ENCODE results near the gene MME.

DNA sequence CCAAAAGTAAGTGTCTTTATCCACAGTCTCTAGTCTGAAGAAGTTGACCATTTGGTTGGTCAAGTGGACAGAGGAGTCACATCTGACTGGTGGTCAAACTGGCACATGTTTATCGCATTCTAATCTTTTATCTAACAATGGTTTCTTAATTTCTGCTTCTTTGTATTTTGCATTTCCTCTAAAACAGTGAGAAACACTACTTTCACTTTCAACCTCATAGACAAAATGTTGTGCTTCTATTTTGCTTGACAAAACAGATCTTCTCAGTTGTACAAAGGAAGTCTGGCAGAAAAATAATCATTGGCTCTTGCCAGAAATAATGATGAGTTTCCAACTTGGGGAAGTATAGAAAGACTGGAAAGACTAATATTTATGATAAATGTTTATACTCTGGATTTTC lies 103.9 kb downstream of the MME start:
- TF ChIP-seq, protein P1, sequence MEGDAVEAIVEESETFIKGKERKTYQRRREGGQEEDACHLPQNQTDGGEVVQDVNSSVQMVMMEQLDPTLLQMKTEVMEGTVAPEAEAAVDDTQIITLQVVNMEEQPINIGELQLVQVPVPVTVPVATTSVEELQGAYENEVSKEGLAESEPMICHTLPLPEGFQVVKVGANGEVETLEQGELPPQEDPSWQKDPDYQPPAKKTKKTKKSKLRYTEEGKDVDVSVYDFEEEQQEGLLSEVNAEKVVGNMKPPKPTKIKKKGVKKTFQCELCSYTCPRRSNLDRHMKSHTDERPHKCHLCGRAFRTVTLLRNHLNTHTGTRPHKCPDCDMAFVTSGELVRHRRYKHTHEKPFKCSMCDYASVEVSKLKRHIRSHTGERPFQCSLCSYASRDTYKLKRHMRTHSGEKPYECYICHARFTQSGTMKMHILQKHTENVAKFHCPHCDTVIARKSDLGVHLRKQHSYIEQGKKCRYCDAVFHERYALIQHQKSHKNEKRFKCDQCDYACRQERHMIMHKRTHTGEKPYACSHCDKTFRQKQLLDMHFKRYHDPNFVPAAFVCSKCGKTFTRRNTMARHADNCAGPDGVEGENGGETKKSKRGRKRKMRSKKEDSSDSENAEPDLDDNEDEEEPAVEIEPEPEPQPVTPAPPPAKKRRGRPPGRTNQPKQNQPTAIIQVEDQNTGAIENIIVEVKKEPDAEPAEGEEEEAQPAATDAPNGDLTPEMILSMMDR (IDR thresholded peaks at IDR 0.05): no peak
- TF ChIP-seq POLR2A (IDR thresholded peaks at IDR 0.05) (no peak), POLR2AphosphoS5 (IDR thresholded peaks at IDR 0.05) (no peak)

Measured in prostate gland (tissue), 2 donors.